GM12878 (cell line): Measurements from ENCODE around the gene IL4. TPM values are rescaled to one million over a fixed set of nuclear protein-coding genes. Genes with fewer than 3 reads are reported as not detected.

ENCODE experiments used
- BACH1 ChIP-seq: fragments of 450-650 bp; IDR thresholded peaks from 2 replicates; pipeline ENCODE4 v1.6.1; 2017; ENCODE audit warnings: mild to moderate bottlenecking, borderline replicate concordance
- CHD1 ChIP-seq: IDR thresholded peaks from 2 replicates; pipeline ENCODE4 v1.6.1; 2012; ENCODE audit warnings: low read depth, low read length, improper control_type of control experiment
- FOXK2 ChIP-seq: fragments of 450-650 bp; IDR thresholded peaks from 2 replicates; pipeline ENCODE4 v1.6.1; 2017; ENCODE audit warnings: mild to moderate bottlenecking, moderate library complexity
- HDGF ChIP-seq: fragments of 450-650 bp; IDR thresholded peaks from 2 replicates; pipeline ENCODE4 v1.6.1; 2016; ENCODE audit warnings: antibody characterized with exemption
- NBN ChIP-seq: fragments of 450-650 bp; IDR thresholded peaks from 2 replicates; pipeline ENCODE4 v1.6.1; 2016
- NRF1 ChIP-seq: conservative IDR thresholded peaks from 2 replicates; pipeline ENCODE4 v1.6.1; 2011; ENCODE audit warnings: mild to moderate bottlenecking, low read depth, low read length, improper control_type of control experiment
- RAD21 ChIP-seq: IDR thresholded peaks from 2 replicates; pipeline ENCODE4 v1.6.1; 2011; ENCODE audit warnings: mild to moderate bottlenecking, low read depth, low read length, moderate library complexity; ENCODE audit not compliant: insufficient read depth
- RFX5 ChIP-seq: IDR thresholded peaks from 2 replicates; pipeline ENCODE4 v1.6.1; 2011; ENCODE audit warnings: low read depth, low read length, improper control_type of control experiment
- TBL1XR1 ChIP-seq: IDR thresholded peaks from 2 replicates; pipeline ENCODE4 v1.6.1; 2012; ENCODE audit warnings: low read depth, low read length, improper control_type of control experiment
- TCF3 ChIP-seq: IDR thresholded peaks from 2 replicates; pipeline ENCODE4 v1.6.1; 2012; ENCODE audit warnings: low read depth, mild to moderate bottlenecking, low read length, borderline replicate concordance; ENCODE audit not compliant: insufficient read depth
- polyA plus RNA-seq, 11 experiments: library from polyadenylated mRNA; depleted of rRNA in 4 of 11; unstranded in 6 of 11; stranded (reverse) in 5 of 11; fragments of >200 nt; fragmentation: Nextera tagmentation in 4 of 11; fragmentation: Illumina TruSeq in 1 of 11; extraction: Ambion mirVana in 4 of 11; extraction: Trizol in 1 of 11; gene quantifications; 1 replicate in 1 of 11; 2 replicates in 10 of 11; pipeline versions ENCODE4 v1.2.1 to v1.2.3, GENCODE V29; 2011 to 2016; ENCODE audit warnings: inconsistent platforms in 2 of 11, missing spikeins in 2 of 11, low read depth in 1 of 11
- total RNA-seq, 4 experiments: library from RNA; depleted of rRNA in 3 of 4; stranded (reverse); fragments of >200 nt in 3 of 4; fragmentation: Illumina TruSeq in 1 of 4; extraction: Trizol in 1 of 4; gene quantifications; 2 replicates each; pipeline versions ENCODE4 v1.2.1 to v1.2.3, GENCODE V29; 2013 to 2021
- TF ChIP-seq, protein P1 (sequence below): fragments of 450-650 bp; conservative IDR thresholded peaks from 2 replicates; pipeline ENCODE4 v1.6.1; 2017; ENCODE audit warnings: mild to moderate bottlenecking, moderate library complexity
- TF ChIP-seq, protein P2 (sequence below): IDR thresholded peaks from 2 replicates; pipeline ENCODE4 v1.6.1; 2011; ENCODE audit warnings: low read depth, low read length, improper control_type of control experiment, borderline replicate concordance
- TF ChIP-seq, protein P3 (sequence below): IDR thresholded peaks from 2 replicates; pipeline ENCODE4 v1.6.1; 2012; ENCODE audit warnings: improper control_type of control experiment, low read depth, low read length; ENCODE audit not compliant: insufficient replicate concordance
- TF ChIP-seq, protein P4 (sequence below): fragments of 450-650 bp; IDR thresholded peaks from 2 replicates; pipeline ENCODE4 v1.6.1; 2016; ENCODE audit warnings: mild to moderate bottlenecking, moderate library complexity, borderline replicate concordance

The IL4 gene
- total and polyA plus RNA-seq, 10 of the 15 experiments (the other 5 are each of a cell fraction or from before 2014, with no cell fraction given): 0.20 to 0.80 (median 0.50) TPM; not detected in 7

DNA sequence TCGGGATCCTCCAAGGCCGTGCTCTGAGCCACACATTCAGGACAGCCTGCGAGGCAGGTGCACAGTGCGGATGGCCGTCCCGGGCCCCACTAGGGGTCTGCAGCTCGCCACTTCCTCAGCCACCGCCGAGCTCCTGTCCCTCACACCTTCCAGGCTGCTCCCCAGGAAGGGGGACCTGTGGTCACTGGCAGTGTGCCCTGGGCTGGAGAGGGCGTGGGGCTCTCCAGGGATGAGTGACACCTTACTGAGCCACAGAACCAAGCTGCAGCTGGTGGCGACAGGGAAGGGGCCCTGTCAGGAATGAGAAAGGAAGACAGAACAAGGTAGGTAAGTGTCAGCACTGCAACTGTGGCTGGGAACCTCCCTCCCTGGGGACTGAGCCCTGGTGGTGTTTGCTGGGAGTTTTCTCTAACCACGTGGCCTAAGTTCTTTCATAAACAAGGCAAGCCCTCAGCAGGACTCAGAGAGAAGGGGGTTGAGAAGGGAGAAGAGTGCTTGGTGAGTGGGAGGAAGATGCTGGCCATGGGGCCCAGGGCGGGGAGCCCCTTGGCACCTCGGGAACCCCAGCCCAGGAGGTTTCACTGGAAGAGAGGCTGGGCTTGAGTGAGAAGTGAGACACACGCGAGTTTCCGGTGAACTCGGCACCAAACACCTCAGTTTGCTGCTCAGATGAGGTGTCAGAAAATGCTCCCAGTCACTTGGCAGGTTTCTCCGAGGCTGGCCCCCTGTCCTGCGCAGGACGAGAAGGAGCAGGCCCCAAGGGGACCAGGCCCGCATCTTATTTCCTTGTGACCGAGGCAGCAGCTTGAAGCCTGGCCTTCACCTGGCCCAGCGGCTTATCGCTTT is 10.6 kb upstream of the IL4 start (continued):
- 0 out of 2 replicates have a peak, but pooled peaks have one; percentile 55 for TF ChIP-seq CHD1
- TF ChIP-seq HDGF: peak; percentile 78
- TF ChIP-seq, protein P1, sequence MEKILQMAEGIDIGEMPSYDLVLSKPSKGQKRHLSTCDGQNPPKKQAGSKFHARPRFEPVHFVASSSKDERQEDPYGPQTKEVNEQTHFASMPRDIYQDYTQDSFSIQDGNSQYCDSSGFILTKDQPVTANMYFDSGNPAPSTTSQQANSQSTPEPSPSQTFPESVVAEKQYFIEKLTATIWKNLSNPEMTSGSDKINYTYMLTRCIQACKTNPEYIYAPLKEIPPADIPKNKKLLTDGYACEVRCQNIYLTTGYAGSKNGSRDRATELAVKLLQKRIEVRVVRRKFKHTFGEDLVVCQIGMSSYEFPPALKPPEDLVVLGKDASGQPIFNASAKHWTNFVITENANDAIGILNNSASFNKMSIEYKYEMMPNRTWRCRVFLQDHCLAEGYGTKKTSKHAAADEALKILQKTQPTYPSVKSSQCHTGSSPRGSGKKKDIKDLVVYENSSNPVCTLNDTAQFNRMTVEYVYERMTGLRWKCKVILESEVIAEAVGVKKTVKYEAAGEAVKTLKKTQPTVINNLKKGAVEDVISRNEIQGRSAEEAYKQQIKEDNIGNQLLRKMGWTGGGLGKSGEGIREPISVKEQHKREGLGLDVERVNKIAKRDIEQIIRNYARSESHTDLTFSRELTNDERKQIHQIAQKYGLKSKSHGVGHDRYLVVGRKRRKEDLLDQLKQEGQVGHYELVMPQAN: 0 out of 2 replicates have a peak, but pooled peaks have one; percentile 36
- TF ChIP-seq, protein P2, sequence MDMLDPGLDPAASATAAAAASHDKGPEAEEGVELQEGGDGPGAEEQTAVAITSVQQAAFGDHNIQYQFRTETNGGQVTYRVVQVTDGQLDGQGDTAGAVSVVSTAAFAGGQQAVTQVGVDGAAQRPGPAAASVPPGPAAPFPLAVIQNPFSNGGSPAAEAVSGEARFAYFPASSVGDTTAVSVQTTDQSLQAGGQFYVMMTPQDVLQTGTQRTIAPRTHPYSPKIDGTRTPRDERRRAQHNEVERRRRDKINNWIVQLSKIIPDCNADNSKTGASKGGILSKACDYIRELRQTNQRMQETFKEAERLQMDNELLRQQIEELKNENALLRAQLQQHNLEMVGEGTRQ: peak; percentile 74; the same call in 1 of the 2 replicates
- peak; percentile 92 for TF ChIP-seq TBL1XR1
- 0 out of 2 replicates have a peak, but pooled peaks have one; percentile 18 for TF ChIP-seq NRF1
- TF ChIP-seq FOXK2: peak; percentile 94
- TF ChIP-seq, protein P3, sequence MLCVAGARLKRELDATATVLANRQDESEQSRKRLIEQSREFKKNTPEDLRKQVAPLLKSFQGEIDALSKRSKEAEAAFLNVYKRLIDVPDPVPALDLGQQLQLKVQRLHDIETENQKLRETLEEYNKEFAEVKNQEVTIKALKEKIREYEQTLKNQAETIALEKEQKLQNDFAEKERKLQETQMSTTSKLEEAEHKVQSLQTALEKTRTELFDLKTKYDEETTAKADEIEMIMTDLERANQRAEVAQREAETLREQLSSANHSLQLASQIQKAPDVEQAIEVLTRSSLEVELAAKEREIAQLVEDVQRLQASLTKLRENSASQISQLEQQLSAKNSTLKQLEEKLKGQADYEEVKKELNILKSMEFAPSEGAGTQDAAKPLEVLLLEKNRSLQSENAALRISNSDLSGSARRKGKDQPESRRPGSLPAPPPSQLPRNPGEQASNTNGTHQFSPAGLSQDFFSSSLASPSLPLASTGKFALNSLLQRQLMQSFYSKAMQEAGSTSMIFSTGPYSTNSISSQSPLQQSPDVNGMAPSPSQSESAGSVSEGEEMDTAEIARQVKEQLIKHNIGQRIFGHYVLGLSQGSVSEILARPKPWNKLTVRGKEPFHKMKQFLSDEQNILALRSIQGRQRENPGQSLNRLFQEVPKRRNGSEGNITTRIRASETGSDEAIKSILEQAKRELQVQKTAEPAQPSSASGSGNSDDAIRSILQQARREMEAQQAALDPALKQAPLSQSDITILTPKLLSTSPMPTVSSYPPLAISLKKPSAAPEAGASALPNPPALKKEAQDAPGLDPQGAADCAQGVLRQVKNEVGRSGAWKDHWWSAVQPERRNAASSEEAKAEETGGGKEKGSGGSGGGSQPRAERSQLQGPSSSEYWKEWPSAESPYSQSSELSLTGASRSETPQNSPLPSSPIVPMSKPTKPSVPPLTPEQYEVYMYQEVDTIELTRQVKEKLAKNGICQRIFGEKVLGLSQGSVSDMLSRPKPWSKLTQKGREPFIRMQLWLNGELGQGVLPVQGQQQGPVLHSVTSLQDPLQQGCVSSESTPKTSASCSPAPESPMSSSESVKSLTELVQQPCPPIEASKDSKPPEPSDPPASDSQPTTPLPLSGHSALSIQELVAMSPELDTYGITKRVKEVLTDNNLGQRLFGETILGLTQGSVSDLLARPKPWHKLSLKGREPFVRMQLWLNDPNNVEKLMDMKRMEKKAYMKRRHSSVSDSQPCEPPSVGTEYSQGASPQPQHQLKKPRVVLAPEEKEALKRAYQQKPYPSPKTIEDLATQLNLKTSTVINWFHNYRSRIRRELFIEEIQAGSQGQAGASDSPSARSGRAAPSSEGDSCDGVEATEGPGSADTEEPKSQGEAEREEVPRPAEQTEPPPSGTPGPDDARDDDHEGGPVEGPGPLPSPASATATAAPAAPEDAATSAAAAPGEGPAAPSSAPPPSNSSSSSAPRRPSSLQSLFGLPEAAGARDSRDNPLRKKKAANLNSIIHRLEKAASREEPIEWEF: peak; percentile 98
- TF ChIP-seq BACH1: peak; percentile 86
- TF ChIP-seq RAD21: peak; percentile 18; the same call in 1 of the 2 replicates
- TF ChIP-seq, protein P4, sequence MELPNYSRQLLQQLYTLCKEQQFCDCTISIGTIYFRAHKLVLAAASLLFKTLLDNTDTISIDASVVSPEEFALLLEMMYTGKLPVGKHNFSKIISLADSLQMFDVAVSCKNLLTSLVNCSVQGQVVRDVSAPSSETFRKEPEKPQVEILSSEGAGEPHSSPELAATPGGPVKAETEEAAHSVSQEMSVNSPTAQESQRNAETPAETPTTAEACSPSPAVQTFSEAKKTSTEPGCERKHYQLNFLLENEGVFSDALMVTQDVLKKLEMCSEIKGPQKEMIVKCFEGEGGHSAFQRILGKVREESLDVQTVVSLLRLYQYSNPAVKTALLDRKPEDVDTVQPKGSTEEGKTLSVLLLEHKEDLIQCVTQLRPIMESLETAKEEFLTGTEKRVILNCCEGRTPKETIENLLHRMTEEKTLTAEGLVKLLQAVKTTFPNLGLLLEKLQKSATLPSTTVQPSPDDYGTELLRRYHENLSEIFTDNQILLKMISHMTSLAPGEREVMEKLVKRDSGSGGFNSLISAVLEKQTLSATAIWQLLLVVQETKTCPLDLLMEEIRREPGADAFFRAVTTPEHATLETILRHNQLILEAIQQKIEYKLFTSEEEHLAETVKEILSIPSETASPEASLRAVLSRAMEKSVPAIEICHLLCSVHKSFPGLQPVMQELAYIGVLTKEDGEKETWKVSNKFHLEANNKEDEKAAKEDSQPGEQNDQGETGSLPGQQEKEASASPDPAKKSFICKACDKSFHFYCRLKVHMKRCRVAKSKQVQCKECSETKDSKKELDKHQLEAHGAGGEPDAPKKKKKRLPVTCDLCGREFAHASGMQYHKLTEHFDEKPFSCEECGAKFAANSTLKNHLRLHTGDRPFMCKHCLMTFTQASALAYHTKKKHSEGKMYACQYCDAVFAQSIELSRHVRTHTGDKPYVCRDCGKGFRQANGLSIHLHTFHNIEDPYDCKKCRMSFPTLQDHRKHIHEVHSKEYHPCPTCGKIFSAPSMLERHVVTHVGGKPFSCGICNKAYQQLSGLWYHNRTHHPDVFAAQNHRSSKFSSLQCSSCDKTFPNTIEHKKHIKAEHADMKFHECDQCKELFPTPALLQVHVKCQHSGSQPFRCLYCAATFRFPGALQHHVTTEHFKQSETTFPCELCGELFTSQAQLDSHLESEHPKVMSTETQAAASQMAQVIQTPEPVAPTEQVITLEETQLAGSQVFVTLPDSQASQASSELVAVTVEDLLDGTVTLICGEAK: peak; percentile 17; the same call in 1 of the 2 replicates
- TF ChIP-seq RFX5: no peak; the same call in 1 of the 2 replicates
- no peak for TF ChIP-seq TCF3
- peak; percentile 98 for TF ChIP-seq NBN
